HepG2 (cell line): ENCODE measurements around the gene FGGY. TPM values are rescaled to one million over a fixed set of nuclear protein-coding genes. Genes with fewer than 3 reads are reported as not detected.

Experiments used
- BRD4 ChIP-seq: sonication (generic); formaldehyde crosslinking; IDR thresholded peaks from 2 replicates; pipeline ENCODE4 v1.4.0; 2020; ENCODE audit warnings: missing genetic modification reagents
- CREB1 ChIP-seq, 2 experiments: fragments of 450-650 bp in 1 of 2; IDR thresholded peaks; 2 replicates each; pipeline ENCODE4 v1.6.1; 2016 to 2017; ENCODE audit warnings: control low read depth in 1 of 2, mild to moderate bottlenecking in 1 of 2, missing compliant biosample characterization in 1 of 2, missing genetic modification characterization in 1 of 2
- CREM ChIP-seq, 2 experiments: sonication (generic) in 1 of 2; formaldehyde crosslinking in 1 of 2; IDR thresholded peaks; 2 replicates each; pipeline versions ENCODE4 v1.4.0 to v1.6.1; 2016 to 2020; ENCODE audit warnings: antibody characterized with exemption in 1 of 2, mild to moderate bottlenecking in 1 of 2, missing genetic modification reagents in 1 of 2
- HDAC2 ChIP-seq: sonication (generic); formaldehyde crosslinking; IDR thresholded peaks from 2 replicates; pipeline ENCODE4 v1.4.0; 2020; ENCODE audit warnings: missing genetic modification reagents
- HMG20A ChIP-seq: IDR thresholded peaks from 2 replicates; pipeline ENCODE4 v1.6.1; 2016; ENCODE audit warnings: borderline replicate concordance
- MAX ChIP-seq: IDR thresholded peaks from 2 replicates; pipeline ENCODE4 v1.6.1; 2012; ENCODE audit warnings: inconsistent platforms
- NCOR1 ChIP-seq: fragments of 200-600 bp; sonication (generic); IDR thresholded peaks from 2 replicates; pipeline ENCODE4 v1.7.0; 2017; ENCODE audit warnings: antibody characterized with exemption, low read length, borderline replicate concordance
- NFIC ChIP-seq: IDR thresholded peaks from 2 replicates; pipeline ENCODE4 v1.6.1; 2012; ENCODE audit warnings: mild to moderate bottlenecking, low read length, inconsistent platforms
- PAXIP1 ChIP-seq: sonication (generic); formaldehyde crosslinking; conservative IDR thresholded peaks from 2 replicates; pipeline ENCODE4 v1.4.0; 2020; ENCODE audit warnings: mild to moderate bottlenecking, missing genetic modification reagents, moderate library complexity
- POLR2AphosphoS5 ChIP-seq: IDR thresholded peaks from 2 replicates; pipeline ENCODE4 v1.6.1; 2012; ENCODE audit warnings: low read depth, low read length
- RCOR2 ChIP-seq: IDR thresholded peaks from 2 replicates; pipeline ENCODE4 v1.6.1; 2016; ENCODE audit warnings: missing biosample characterization, missing genetic modification reagents
- SALL1 ChIP-seq: sonication (generic); formaldehyde crosslinking; IDR thresholded peaks from 2 replicates; pipeline ENCODE4 v1.8.0; 2022; ENCODE audit warnings: mild to moderate bottlenecking, missing genetic modification reagents
- SOX6 ChIP-seq, 2 experiments: fragments of 450-650 bp in 1 of 2; sonication (generic) in 1 of 2; formaldehyde crosslinking in 1 of 2; IDR thresholded peaks; 2 replicates each; pipeline versions ENCODE4 v1.4.0 to v1.6.1; 2017 to 2020; ENCODE audit warnings: antibody characterized with exemption in 1 of 2, mild to moderate bottlenecking in 1 of 2, missing genetic modification reagents in 1 of 2
- TCF12 ChIP-seq, 2 experiments: fragments of 450-650 bp in 1 of 2; sonication (generic) in 1 of 2; formaldehyde crosslinking in 1 of 2; IDR thresholded peaks; 2 replicates each; pipeline versions ENCODE4 v1.6.1 to v1.8.0; 2017 to 2022; ENCODE audit warnings: antibody characterized with exemption in 1 of 2, mild to moderate bottlenecking in 1 of 2, missing genetic modification reagents in 1 of 2, moderate library complexity in 1 of 2
- TEAD3 ChIP-seq: optimal IDR thresholded peaks from 2 replicates; pipeline ENCODE3; 2016; ENCODE audit warnings: borderline replicate concordance
- ZFP36L1 ChIP-seq: sonication (generic); formaldehyde crosslinking; IDR thresholded peaks from 2 replicates; pipeline ENCODE4 v1.8.0; 2022; ENCODE audit warnings: mild to moderate bottlenecking, missing genetic modification reagents, moderate library complexity
- ZGPAT ChIP-seq: IDR thresholded peaks from 2 replicates; pipeline ENCODE4 v1.6.1; 2016; ENCODE audit warnings: mild to moderate bottlenecking
- ZNF205 ChIP-seq: IDR thresholded peaks from 2 replicates; pipeline ENCODE4 v1.6.1; 2018; ENCODE audit warnings: missing biosample characterization, missing genetic modification reagents
- ZNF230 ChIP-seq: sonication (generic); formaldehyde crosslinking; IDR thresholded peaks from 2 replicates; pipeline ENCODE4 v1.4.0; 2020; ENCODE audit warnings: mild to moderate bottlenecking, missing genetic modification reagents
- ZNF263 ChIP-seq: sonication (generic); formaldehyde crosslinking; IDR thresholded peaks from 2 replicates; pipeline ENCODE4 v1.4.0; 2020; ENCODE audit warnings: missing genetic modification reagents
- ZNF652 ChIP-seq: IDR thresholded peaks from 2 replicates; pipeline ENCODE4 v1.6.1; 2016; ENCODE audit warnings: low read depth, borderline replicate concordance
- ZNF670 ChIP-seq: sonication (generic); formaldehyde crosslinking; IDR thresholded peaks from 2 replicates; pipeline ENCODE4 v1.8.0; 2022; ENCODE audit warnings: mild to moderate bottlenecking, missing genetic modification reagents, borderline replicate concordance
- ZNF781 ChIP-seq: sonication (generic); formaldehyde crosslinking; IDR thresholded peaks from 2 replicates; pipeline ENCODE4 v1.5.1; 2020; ENCODE audit warnings: borderline replicate concordance, mild to moderate bottlenecking, missing genetic modification reagents; ENCODE audit errors: not compliant biosample characterization
- polyA plus RNA-seq, 8 experiments: library from polyadenylated mRNA; depleted of rRNA in 3 of 8; stranded (reverse) in 7 of 8; unstranded in 1 of 8; fragments of >200 nt; fragmentation: Illumina TruSeq in 4 of 8; extraction: Trizol in 4 of 8; gene quantifications; 2 replicates each; pipeline versions ENCODE4 v1.2.1 to v1.2.3, GENCODE V29; 2011 to 2016; ENCODE audit warnings: low read depth in 4 of 8, missing spikeins in 1 of 8, mixed read lengths in 1 of 8; ENCODE audit not compliant: insufficient read depth in 1 of 8
- total RNA-seq, 5 experiments: library from RNA; depleted of rRNA; stranded (reverse); fragments of >200 nt; fragmentation: Illumina TruSeq; extraction: Trizol; gene quantifications; 2 replicates each; pipeline ENCODE4 v1.2.3, GENCODE V29; 2016; ENCODE audit warnings: low read depth in 1 of 5

Gene FGGY
- total and polyA plus RNA-seq, 2 of the 13 experiments (the other 11 are each of a cell fraction or from before 2014, with no cell fraction given) = 15.7 to 27.5 TPM

DNA sequence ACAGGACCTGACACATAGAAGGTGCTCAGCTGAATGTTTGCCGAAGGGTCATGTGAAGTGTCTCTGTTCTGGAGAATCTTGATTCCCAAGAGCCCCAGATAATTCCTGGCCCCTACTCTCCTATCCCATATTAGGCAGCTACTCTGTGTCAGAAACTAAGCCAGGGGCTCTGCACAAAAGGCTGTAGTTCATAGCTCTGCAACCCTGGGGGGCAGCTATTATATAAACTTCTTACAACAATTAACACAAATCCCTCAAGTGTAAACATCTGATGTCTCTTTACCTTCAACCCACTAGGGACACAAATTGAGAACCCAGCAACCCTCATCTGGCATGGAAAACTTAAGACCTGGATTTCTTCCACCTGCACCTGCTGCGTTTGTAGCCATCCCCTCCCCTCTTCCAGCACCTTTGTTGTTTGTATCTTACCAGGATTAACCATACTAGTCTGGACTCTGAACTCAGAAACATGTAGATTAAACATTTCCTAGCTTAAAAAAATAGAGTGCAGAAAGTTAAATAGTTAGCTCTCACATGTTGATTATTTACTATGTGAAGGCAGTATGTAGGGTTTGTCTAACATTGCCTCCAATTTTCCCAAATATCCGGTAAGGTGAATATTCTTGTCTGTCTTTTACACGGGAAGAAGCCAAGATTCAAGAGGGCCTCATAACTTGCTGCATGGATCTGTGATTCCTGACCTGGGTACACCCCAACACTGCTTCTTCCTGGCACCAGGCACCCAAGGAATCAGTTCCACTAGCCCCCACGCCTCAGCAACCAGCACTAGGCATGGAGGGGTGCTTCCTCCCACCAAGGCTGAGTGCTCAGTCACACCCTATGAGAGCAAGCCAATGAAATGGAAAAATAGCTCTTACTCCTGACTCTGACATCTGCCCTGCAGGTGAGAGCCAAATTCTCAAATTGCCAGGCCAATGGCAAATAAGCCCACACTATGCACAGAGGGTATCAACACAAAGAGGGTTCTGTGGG lies 297.2 kb downstream of the FGGY start (continued):
- TF ChIP-seq ZNF230 (0 out of 2 replicates have a peak, but pooled peaks have one; percentile 39), MAX (0 out of 2 replicates have a peak, but pooled peaks have one; percentile 38), PAXIP1 (peak; percentile 86), NCOR1 (peak; percentile 49; the same call in 1 of the 2 replicates), BRD4 (CRISPR knock-in tag) (0 out of 2 replicates have a peak, but pooled peaks have one; percentile 23), ZGPAT (CRISPR knock-in tag) (0 out of 2 replicates have a peak, but pooled peaks have one; percentile 44), CREB1 (IDR thresholded peaks at IDR 0.05) (no peak), CREB1 (CRISPR knock-in tag; IDR thresholded peaks at IDR 0.05) (0 out of 2 replicates have a peak, but pooled peaks have one; percentile 25), POLR2AphosphoS5 (0 out of 2 replicates have a peak, but pooled peaks have one; percentile 28), ZNF263 (CRISPR knock-in tag) (peak; percentile 65), RCOR2 (CRISPR knock-in tag) (0 out of 2 replicates have a peak, but pooled peaks have one; percentile 18), NFIC (peak; percentile 47; the same call in 1 of the 2 replicates), SALL1 (CRISPR knock-in tag) (peak; percentile 62), ZNF670 (CRISPR knock-in tag) (0 out of 2 replicates have a peak, but pooled peaks have one; percentile 21), ZFP36L1 (0 out of 2 replicates have a peak, but pooled peaks have one; percentile 28), TEAD3 (CRISPR knock-in tag) (no peak), HDAC2 (CRISPR knock-in tag) (peak; percentile 17; the same call in 1 of the 2 replicates), ZNF205 (peak; percentile 82), ZNF781 (CRISPR knock-in tag) (no peak), SOX6 (IDR thresholded peaks at IDR 0.05) (no peak), SOX6 (CRISPR knock-in tag; IDR thresholded peaks at IDR 0.05) (peak; percentile 50; the same call in 1 of the 2 replicates), CREM (IDR thresholded peaks at IDR 0.05) (peak; percentile 45; the same call in 1 of the 2 replicates), CREM (CRISPR knock-in tag; IDR thresholded peaks at IDR 0.05) (no peak), ZNF652 (CRISPR knock-in tag) (no peak), HMG20A (peak; percentile 45; the same call in 1 of the 2 replicates), TCF12 (IDR thresholded peaks at IDR 0.05) (no peak), TCF12 (CRISPR knock-in tag; IDR thresholded peaks at IDR 0.05) (no peak)
